GM18507 (cell line): ENCODE results near the gene CLDN7.
"Not testable (repeated sequence)": the region's sequence is repeated elsewhere in the genome, so short reads cannot be mapped to it uniquely, and the experiment has no call there.

Source experiments
- DNase-seq: peaks from one replicate; pipeline ENCODE4 v3.0.0; 2011; ENCODE audit warnings: low read depth; ENCODE audit not compliant: insufficient read length; ENCODE audit errors: extremely low spot score
- FAIRE-seq: peaks from 2 replicates; lab custom pipeline; 2011; peaks lifted over from hg19 to GRCh38; lab: Jason Lieb, UNC

Gene CLDN7

DNA sequence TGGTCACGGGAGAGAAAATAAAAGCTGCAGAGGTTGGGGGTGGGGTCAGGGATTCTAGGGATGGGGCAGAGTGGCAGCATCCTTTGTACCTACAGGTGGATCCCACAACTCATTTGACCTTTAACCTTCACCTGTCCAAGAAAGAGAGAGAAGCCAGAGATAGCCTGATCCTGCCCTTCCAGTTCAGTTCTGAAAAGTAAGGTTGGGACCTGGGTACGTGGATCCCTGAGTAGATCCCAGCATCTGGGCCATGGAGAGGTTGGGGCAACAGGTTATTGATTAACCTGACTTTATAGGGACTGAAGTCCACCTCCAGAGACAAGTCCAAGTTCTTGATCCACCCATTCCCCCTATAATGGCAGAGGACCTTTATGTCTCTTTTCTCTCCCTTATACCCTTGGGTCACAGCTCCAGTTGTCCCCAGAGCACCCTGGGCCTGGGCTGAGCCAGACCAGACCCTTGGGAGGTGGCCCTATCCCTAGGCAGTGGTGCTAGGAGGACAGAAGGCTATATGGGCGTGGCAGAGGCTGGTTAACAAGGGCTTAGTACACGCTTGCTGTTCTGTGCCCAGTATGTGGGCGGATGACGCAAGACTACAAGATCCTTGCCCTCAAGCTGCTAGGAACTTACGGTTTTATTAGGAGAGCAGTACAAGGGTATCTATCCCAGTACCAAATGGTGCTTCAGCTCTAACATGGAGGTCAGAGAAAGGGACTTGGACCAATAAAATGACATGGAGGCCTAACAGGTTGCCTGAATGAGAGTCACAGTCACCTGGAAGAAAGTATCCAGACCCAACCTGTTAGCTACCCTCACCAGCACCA lies 3.3 kb downstream of the CLDN7 start:
- DNase-seq, result no peak
- no peak for FAIRE-seq

DNA sequence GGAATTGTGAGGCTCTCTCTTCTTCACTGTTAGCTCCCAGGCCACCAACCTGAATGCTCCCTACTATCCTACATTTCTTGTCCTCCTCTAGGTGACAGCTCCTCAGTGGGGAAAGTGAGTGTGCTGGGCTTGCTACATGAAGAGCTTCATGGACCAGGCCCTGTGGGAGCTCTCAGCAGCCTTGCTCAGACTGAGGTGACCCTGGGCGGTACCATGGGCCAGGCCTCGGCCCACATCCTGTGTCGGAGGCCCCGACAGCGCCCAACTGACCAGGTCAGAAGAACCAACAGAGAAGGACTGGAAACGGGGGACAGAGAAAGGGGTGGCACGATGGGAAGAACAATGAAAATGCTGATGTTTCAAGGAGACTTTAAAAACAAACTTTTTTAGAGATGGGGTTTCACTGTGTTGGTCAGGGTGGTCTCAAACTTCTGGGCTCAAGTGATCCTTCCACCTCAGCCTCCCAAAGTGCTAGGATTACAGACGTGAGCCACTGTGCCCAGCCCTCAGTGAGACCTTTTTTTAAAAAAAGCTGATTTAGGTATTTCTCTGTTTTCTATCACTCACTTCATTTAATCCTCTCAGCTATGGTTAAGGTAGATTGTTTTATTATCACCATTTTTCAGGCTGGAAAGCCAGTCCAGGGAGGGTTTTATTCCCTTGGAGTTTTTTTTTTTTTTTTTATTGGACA lies 5.4 kb downstream of the CLDN7 start:
- FAIRE-seq (no peak), DNase-seq (no peak)

DNA sequence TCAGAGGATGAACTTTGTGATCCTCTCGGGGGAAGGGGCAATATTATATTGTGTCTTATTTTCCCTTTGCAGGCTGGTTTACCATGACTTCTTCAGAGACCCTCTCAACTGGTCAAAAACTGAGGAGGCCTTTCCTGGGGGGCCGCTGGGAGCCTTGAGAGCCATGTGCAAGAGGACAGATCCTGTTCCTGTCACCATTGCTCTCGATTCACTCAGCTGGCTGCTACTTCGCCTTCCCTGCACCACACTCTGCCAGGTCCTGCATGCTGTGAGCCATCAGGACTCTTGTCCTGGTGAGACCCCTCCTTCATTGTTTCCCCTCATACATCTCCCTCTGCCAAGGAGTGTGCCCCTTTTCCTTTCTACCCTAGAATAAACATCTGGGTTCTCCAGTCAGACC lies 7.8 kb downstream of the CLDN7 start:
- FAIRE-seq (no peak), DNase-seq (no peak)

DNA sequence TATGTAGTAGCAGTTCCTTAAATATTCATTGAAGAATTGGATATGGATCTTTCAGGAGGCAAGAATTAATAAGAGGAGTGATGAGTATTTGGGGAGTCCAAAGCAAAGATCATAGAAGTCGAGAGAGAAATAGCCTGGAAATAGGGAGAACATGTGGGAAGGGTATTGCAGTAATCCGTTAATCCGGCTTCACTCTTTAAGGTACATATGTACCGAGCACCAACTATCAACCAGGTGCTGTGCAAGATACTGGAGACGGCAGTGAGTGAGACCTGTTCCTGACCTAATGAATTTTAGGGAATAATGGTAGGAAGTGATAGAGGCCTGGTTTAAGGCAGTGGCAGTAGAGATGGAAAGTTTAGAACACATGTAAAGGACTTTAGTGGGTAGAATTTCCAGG lies 9.2 kb downstream of the CLDN7 start:
- DNase-seq (no peak), FAIRE-seq (no peak)

DNA sequence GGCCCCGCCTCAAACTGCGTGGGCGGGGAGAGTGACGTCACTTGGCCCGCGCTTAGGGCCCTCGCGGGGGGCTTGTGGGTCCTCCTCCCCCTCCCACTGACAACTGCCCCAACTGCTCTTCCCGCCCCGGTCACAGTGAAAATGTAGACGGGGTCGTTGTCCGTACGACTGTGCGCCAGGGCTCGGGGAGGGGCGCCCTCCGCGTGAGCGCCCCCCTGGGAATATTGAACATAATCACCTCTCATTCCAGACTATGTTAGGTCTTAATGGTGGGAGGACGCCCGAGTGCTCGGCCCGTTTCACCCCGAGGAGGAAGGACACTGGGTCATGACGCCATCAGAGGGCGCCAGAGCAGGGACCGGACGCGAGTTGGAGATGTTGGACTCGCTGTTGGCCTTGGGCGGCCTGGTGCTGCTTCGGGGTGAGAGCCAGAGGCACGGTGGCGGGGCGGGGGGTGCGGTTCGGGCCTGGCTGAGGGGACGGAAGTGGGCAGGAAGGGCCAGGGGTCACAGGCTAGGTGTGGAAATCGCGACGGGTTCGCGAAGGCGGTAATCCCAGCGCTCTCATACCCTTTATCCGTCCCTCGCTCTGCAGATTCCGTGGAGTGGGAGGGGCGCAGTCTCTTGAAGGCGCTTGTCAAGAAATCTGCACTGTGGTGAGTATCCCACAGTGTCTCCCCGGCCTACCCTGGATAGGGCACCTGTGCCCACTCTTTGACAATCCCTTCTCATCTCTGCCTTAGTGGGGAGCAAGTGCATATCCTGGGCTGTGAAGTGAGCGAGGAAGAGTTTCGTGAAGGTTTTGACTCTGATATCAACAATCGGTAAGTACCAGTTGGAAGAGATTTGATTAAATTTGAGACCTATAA lies 9.9 kb downstream of the CLDN7 start, which contains the start of gene ELP5:
Gene ELP5, plus strand, starts transcription at position 40 of the 868 bp plus-strand sequence. Its CDS starts 336 bp downstream, at position 376.
- DNase-seq (peak; percentile 81), FAIRE-seq (no peak)

DNA sequence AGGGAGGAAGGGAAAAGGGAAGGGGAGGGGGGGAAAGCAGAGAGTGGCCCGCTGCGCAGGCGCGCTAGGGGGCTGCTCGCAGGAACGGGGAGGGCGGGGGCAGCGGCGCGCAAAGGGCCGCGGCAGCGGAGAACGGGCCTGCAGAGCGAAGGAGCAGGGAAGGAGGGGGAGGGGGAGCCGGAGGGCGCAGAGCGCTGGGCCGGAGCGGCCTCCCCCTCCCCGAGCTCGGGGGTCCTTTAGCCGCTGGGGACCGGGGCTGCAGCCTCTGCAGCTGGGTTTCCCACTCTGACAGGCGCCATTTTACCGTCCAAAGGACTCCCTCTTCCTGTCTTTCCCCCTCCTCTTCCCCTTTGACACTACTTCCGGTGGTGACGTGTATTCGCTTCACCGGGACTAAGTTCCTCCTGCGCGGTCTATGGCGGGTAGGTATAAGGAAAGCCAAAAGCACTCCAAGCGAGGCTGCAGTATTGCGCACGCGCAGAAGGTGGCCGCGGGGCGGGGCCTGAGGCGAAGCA lies 10.6 kb downstream of the CLDN7 start, which contains the start of gene CTDNEP1:
Gene CTDNEP1, minus strand, starts transcription at position 74 of the 515 bp plus-strand sequence. CDS start 438 bp downstream, outside the sequence.
- FAIRE-seq (peak; percentile 100), DNase-seq (peak; percentile 95)

DNA sequence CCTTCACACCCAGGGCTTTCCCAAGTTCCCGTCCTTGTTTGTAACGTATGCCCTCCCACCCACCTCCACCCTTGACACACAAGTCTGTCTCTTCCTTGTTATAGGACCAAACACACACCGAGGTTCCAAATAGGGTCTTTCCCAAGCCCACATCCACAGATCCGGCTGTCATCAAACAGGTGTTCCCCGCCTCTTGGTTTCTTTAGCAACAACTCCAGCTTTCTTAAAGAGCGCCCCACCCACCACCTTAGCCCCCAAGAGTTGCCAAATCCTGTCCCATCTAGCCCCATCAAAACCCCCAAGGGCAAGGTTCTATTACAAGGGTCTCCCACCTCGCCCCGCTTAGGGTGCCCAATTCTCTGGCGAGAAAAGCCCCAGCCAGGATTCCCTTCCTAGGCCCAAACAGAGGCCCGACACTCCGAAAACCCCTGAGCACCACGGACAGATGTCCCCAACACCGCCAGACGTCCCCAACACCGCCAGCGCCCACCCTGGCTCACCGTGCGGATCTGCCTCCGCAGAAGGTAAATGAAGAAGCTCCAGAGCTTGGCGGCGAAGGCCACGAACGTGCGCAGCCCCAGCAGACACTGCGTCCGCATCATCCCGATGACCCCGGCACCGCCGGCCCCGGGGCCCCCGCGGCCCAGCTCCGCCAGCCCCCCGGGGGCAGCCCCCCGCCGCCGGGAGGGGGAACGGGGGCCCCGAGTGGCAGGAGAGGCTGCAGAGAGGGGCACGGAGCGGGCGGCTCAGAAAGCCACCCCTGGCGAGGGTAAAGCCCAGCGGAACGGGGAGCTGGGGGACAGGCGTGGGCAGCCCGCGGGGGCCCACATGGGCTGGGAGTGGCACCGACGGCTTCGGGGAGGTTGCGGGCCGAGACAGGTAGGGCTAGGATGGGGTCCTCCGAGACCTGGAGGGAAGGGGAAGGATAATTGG lies 11.3 kb downstream of the CLDN7 start:
- DNase-seq (no peak), FAIRE-seq (peak; percentile 64)

DNA sequence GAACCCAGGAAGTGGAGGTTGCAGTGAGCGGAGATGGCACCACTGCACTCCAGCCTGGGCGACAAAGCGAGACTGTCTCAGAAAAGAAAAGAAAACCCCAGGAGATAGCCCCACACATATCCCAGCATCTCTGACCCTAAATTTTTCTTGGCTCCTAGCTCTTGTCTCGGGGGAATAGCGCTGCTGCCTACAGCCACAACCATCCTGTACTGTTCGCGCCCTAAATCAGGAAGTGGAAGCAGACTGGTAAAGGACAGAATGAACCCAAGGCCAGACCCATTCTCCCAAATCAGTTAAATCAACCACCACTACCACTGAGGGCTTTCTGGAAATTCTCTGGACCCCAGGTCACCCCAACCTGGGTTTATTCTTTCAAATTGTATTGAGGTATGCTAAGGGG lies 12.4 kb downstream of the CLDN7 start:
- DNase-seq (no peak), FAIRE-seq (no peak)

DNA sequence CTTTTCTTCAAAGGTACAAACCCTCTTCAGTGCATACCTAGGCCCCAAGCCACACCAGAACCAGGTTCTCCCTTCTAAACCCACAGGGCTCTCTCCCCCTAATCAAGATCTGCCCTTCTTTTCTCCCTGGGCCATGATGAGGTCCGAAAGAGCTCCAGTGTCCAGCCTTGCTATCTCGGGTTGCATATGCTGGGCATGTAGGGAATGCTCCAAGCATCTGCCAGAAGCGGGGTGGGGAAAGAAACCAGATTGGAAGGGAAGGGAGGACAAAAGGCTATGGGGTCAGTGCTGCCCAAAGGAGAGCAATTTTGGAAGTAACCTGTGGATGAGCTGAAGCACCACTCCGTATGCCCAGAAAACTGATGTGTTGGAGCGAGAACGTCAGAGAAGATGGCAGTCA lies 13.1 kb downstream of the CLDN7 start:
- DNase-seq (no peak), FAIRE-seq (no peak)

DNA sequence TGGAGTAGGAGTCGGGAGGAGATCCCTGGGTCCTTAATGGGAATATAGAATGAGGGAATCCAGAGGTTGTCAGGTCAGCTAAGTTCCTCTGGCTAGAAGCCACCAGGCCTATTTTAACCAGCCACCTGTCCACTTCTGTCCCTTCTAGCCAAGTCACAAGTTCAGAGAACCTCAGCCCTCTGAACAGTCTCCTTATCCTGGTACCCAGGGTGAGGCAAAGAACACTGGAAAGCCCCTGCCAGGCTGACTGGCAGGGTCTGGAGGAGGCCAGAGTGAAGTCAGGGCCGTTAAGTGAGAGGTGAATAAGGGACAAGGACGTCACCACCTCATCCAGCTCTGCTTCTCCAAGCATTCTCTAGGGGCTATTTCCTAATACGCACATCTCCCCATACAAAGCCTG lies 13.5 kb downstream of the CLDN7 start:
- no peak for FAIRE-seq

DNA sequence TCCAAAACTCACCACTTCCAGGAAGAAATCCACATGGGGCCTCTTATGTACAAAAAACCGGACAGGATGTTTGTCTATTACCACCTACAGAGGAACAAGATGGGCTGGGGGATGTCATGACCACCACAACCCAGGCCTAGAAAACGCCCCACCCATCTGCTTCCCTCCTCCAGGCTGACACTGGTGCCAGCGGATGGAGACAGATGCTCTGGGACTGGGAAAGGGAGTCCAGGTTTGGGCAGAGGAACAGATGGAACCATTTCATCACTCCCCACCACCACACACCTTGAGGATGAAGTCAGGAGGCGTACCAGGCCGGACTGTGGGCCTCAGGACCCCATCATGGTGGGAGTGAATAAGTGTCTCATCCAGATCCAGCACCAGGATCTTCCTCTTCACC lies 15.5 kb downstream of the CLDN7 start:
- FAIRE-seq (no peak), DNase-seq (no peak)

More for the DNA sequence above, 13.5 kb downstream of the CLDN7 start:
- DNase-seq, result no peak

DNA sequence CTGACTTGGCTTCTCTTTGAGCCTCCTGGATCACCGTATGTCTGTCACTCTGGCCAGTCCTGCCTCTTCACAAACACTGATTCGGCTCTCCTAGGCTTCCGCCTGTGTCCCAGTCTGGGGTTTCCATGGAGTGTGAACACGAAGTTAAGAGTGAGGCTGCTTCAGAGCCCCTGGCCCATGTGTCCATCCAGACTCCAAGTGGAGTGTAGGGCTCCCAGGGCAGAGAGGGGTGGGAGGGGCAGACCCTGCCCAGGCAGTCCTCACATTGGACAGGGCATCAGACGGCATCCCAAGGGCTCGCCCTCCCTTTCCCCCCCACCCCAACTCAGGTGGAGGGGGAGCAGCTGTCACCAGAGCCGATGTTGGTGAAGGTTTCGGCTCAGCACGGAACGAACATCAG lies 18.4 kb downstream of the CLDN7 start:
- FAIRE-seq, DNase-seq: not testable (repeated sequence)

DNA sequence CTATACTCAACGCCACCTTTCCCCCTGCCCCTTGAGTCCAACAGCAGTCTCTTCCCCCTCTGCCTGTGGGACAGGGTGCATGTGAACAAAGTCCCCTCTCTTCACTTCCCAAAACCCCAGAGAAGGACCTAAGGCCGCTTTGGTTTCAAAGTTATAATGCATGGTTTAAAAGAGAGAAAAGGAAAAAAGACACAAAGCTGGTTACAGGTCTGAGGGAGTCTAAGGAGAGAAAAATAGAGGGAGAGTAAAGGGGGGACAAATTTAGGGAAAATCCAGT lies 18.9 kb downstream of the CLDN7 start:
- DNase-seq (no peak), FAIRE-seq (no peak)

DNA sequence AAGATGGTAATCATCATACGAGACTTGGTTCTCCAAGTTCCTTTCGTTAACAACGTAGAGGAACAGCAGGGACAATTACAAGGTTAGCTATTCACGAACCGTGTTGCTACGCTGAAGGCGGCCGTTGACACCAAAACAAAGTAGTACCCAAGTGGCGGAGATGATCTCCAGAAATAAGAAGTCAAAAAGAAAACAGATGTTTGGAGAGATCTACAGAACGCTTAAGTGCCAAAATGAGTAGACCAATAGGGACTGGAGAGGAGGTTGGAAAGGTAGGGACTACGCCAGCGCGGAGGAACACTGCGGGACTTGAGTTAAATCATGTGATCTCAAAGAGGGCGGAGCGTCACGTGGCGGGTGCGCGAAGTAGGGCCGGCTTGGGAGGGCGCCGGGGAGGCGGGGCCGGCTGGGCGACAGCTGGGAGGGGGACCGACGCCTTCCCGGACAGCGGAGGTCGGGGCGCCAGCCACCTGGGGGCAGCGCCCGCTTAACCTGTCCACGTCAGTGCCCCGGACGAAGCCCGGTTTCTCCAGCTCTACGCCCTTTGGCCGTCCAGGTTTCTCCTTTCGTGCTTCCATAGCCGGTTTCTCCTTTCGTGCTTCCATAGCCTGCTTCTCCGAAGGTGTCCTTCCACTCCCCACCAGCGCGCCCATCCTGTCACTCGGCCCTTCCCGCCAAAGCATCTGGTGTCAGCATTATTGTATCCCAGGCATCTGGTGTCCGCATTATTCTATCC lies 19.4 kb downstream of the CLDN7 start:
- FAIRE-seq (peak; percentile 97), DNase-seq (peak; percentile 76)

DNA sequence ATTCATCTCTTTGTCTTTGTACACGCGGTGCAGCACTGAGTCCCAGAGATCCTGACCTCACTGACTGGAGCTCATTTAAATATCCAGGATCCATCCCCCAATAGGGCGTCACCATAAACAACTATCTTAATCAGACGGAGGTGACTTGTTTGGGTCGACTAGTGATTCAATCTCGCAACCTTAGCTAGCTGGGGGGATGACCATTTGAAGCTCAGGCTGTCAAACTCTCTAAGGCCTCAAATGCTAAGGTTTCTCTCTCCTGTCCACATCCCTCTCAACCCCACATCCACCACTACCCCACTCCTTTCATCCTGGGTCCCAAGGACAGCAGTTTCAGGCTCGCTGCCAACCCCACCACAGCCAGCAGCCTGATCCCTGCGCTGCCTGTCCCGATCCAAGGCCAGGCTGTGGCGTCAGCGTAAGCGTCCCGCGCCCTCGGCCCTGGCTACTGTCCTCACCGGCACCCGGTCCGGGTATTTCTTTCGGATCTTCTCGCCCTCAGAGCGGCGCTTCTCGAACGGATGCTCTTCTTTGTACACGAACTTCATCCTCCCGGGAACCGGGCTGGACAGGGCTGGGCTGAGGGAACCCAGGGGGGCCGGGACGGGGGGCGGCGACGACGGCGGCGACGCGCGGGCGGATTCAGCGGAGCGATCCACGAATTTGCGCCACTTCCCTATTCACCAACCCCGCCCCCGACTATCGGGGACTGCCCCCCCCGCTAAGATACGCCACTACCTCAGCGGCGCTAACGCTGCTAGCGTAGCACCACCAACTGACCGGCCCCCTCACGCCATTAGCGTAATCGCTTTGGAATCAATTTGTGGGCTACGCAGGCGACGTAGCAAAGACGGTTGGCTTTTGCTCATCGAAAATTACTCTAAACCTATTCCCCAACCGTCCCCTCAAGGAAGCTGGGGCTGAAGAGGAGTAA lies 20.2 kb downstream of the CLDN7 start, which contains the start of gene GABARAP:
Gene GABARAP, minus strand, starts transcription at position 667 of the 934 bp plus-strand sequence. Its CDS starts 119 bp downstream, at position 548.
- DNase-seq, result no peak
- no peak for FAIRE-seq

DNA sequence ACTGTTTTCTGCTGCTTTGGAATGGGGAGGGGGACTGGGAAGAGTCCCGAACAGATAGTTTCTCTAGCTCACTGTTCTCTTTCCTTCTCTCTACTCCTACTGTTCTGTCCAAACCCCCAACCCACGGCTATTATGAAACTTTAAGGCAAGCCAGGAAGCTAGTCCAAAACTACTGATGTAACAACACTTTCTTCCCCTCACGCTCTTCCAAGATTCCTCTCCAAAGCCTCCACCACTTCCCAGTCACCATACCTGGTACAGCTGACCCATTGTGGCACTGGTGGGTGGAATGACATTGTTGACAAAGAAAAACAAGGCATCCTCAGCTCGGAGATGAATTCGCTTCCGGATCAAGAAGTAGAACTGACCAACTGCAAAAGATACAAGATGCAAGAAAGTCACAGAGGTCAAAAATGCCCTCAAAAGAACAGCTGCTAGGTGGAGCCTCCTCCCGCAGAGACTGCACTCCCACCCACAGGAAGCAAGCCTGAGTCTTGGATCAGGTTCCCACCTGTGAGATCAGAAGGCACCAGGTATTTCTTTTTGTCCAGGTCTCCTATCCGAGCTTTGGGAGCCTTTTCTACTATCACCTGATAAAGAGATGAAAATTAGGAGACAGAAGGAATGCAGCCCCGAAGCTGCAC lies 21.1 kb downstream of the CLDN7 start:
- no peak for DNase-seq
- FAIRE-seq, result peak; percentile 5

DNA sequence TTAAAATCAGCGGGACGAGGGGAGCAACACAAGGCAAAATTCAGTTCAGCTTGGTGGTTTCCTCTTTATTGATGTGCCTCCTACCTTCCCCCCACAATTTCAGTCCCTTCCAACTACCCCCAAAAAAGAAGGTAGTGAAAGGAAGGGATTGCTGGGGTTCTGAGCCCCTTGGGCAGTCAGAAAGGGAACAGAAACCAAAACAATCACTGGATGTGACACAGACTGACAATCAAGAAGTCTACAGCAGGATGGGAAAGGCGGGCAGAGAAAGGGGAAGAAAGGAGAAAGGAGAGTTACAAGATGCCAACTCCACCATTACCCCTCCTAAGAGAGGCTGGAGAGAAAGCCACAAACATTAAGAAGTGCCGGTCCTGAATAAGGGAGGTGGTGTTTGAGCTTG lies 21.9 kb downstream of the CLDN7 start:
- peak; percentile 31 for FAIRE-seq

More for the DNA sequence above, 21.9 kb downstream of the CLDN7 start:
- DNase-seq, result no peak
